CD8-positive, alpha-beta memory T cell (primary cell): ENCODE results near the gene LCN2. TPM values are rescaled to one million over a fixed set of nuclear protein-coding genes. Genes with fewer than 3 reads are reported as not detected.
"Not testable (repeated sequence)": the region's sequence is repeated elsewhere in the genome, so short reads cannot be mapped to it uniquely, and the experiment has no call there.

ENCODE experiments used
- CTCF ChIA-PET: fragments of 350-600 bp; sonication (Branson Sonifier 250); formaldehyde crosslinking; loops from one replicate; lab custom pipeline; 2021; ENCODE audit warnings: antibody characterized with exemption; lab: Charles Lee
- POLR2A ChIA-PET: fragments of 350-600 bp; sonication (Branson Sonifier 250); formaldehyde crosslinking; loops from one replicate; lab custom pipeline; 2021; ENCODE audit warnings: antibody characterized with exemption; lab: Charles Lee
- DNase-seq, 5 donors: peaks; one replicate each; pipeline versions ENCODE4 v3.0.0 to v3.0.0-alpha.2; 2020 to 2022; ENCODE audit warnings: mixed read lengths in 1 of 5
- H3K27ac ChIP-seq: one replicate; pipeline ENCODE4 v1.7.0; 2013; ENCODE audit warnings: low read depth, mild to moderate bottlenecking, low read length, moderate library complexity
- H3K27me3 ChIP-seq: 2 replicates; pipeline ENCODE4 v1.7.0; 2013; ENCODE audit warnings: low read length, mild to moderate bottlenecking; ENCODE audit not compliant: insufficient read depth, poor library complexity, severe bottlenecking
- H3K36me3 ChIP-seq: 2 replicates; pipeline ENCODE4 v1.7.0; 2013; ENCODE audit warnings: mild to moderate bottlenecking, low read length, moderate library complexity; ENCODE audit not compliant: insufficient read depth
- H3K4me1 ChIP-seq: 2 replicates; pipeline ENCODE4 v1.7.0; 2013; ENCODE audit warnings: mild to moderate bottlenecking, low read length, moderate library complexity; ENCODE audit not compliant: insufficient read depth
- H3K4me3 ChIP-seq: 2 replicates; pipeline ENCODE4 v1.7.0; 2013; ENCODE audit warnings: mild to moderate bottlenecking, low read length
- H3K9me3 ChIP-seq: 2 replicates; pipeline ENCODE4 v1.7.0; 2013; ENCODE audit warnings: mild to moderate bottlenecking, low read length
- H3K27ac Mint-ChIP-seq, 8 donors: one replicate each; pipeline ENCODE4 v1.8.0; 2020 to 2021; ENCODE audit warnings: mixed read lengths in 8 of 8, mild to moderate bottlenecking in 6 of 8, inconsistent platforms in 3 of 8, moderate library complexity in 3 of 8
- H3K27me3 Mint-ChIP-seq, 2 donors: one replicate each; pipeline ENCODE4 v1.8.0; 2020 to 2021; ENCODE audit warnings: mixed read lengths in 2 of 2, mild to moderate bottlenecking in 1 of 2, moderate library complexity in 1 of 2
- H3K36me3 Mint-ChIP-seq, 3 donors: one replicate each; pipeline ENCODE4 v1.8.0; 2020 to 2021; ENCODE audit warnings: mixed read lengths in 3 of 3, inconsistent platforms in 1 of 3, mild to moderate bottlenecking in 1 of 3
- H3K4me1 Mint-ChIP-seq, 3 donors: one replicate each; pipeline ENCODE4 v1.8.0; 2020 to 2021; ENCODE audit warnings: mixed read lengths in 3 of 3, inconsistent platforms in 1 of 3, mild to moderate bottlenecking in 1 of 3
- H3K4me3 Mint-ChIP-seq, 7 donors: one replicate each; pipeline ENCODE4 v1.8.0; 2020 to 2021; ENCODE audit warnings: mixed read lengths in 7 of 7, mild to moderate bottlenecking in 6 of 7, moderate library complexity in 4 of 7, inconsistent platforms in 2 of 7
- H3K9me3 Mint-ChIP-seq, 5 donors: one replicate each; pipeline ENCODE4 v1.8.0; 2020 to 2022; ENCODE audit warnings: mixed read lengths in 5 of 5, mild to moderate bottlenecking in 3 of 5, moderate library complexity in 2 of 5, inconsistent platforms in 1 of 5
- polyA plus RNA-seq: library from polyadenylated mRNA; unstranded; fragments of 300-500 nt; fragmentation: Illumina TruSeq; gene quantifications from one replicate; pipeline ENCODE4 v1.2.3, GENCODE V29; 2021
- total RNA-seq, 2 experiments: library from RNA; stranded (reverse); gene quantifications; one replicate each; pipeline ENCODE4 v1.2.3, GENCODE V29; 2021

Gene LCN2
- total and polyA plus RNA-seq, 3 experiments from 2014 or later, result not detected

GRCh38 chr9:128108269-128109049 is 40.8 kb upstream of the LCN2 start:
- H3K27me3 Mint-ChIP-seq, result no peaks in the 10 kb centered on the region
- ChIA-PET CTCF (interaction anchor here (1.6 to 3.8 kb wide), 2 partner anchors 9 to 17 kb away, joined by 4 to 13 read pairs; no protein-coding TSS in a partner anchor), POLR2A (no interaction called here)
- Histone ChIP-seq H3K4me1 (peaks cover 18% of the 10 kb centered on the region), H3K27ac (no peak overlapping the region), H3K9me3 (no peaks in the 10 kb centered on the region), H3K27me3 (no peaks in the 10 kb centered on the region), H3K4me3 (no peak overlapping the region), H3K36me3 (peaks cover 34% of the 10 kb centered on the region)
- no peak overlapping the region for H3K4me3 Mint-ChIP-seq
- H3K9me3 Mint-ChIP-seq, result no peaks in the 10 kb centered on the region
- H3K27ac Mint-ChIP-seq, result peak overlapping the region in 3 of 8 donors; percentile 8 to 50 (median 10)
- no peak for DNase-seq
- H3K4me1 Mint-ChIP-seq, result peaks cover 3 to 7% (median 7%) of the 10 kb centered on the region in 3 donors
- H3K36me3 Mint-ChIP-seq, result peaks cover 0 to 65% (median 5%) of the 10 kb centered on the region in 3 donors

- CTCF ChIA-PET, result interaction anchor here (1.6 to 3.8 kb wide), 2 partner anchors 9 to 18 kb away, joined by 4 to 13 read pairs; no protein-coding TSS in a partner anchor
- no peaks in the 10 kb centered on the region for H3K9me3 Mint-ChIP-seq
These were observed 40.1 kb upstream of the LCN2 start for GRCh38 chr9:128109050-128109709.

GRCh38 chr9:128111726-128112125 is 37.5 kb upstream of the LCN2 start:
- Mint-ChIP-seq H3K36me3 (peaks cover 0 to 44% (median 5%) of the 10 kb centered on the region in 3 donors), H3K27ac (peak overlapping the region in 2 of 8 donors; percentile 41 to 68)
- H3K27me3 ChIP-seq, H3K27me3 Mint-ChIP-seq, POLR2A ChIA-PET, H3K4me3 Mint-ChIP-seq, CTCF ChIA-PET, H3K4me1 ChIP-seq, H3K9me3 Mint-ChIP-seq, H3K4me3 ChIP-seq, H3K9me3 ChIP-seq, H3K27ac ChIP-seq, H3K4me1 Mint-ChIP-seq: not testable (repeated sequence)
- peak in 1 of 5 donors; percentile 35 for DNase-seq
- H3K36me3 ChIP-seq, result peaks cover 24% of the 10 kb centered on the region

More at GRCh38 chr9:128109050-128109709, 40.1 kb upstream of the LCN2 start:
- DNase-seq, result no peak
- Mint-ChIP-seq H3K36me3 (peaks cover 0 to 61% (median 6%) of the 10 kb centered on the region in 3 donors), H3K4me1 (peaks cover 0 to 6% (median 2%) of the 10 kb centered on the region in 3 donors), H3K4me3 (no peak overlapping the region), H3K27ac (peak overlapping the region in 4 of 8 donors; percentile 11 to 48 (median 28)), H3K27me3 (no peaks in the 10 kb centered on the region)
- POLR2A ChIA-PET, result no interaction called here
- no peak overlapping the region for H3K4me3 ChIP-seq
- no peaks in the 10 kb centered on the region for H3K27me3 ChIP-seq
- peaks cover 14% of the 10 kb centered on the region for H3K4me1 ChIP-seq
- H3K9me3 ChIP-seq, result no peaks in the 10 kb centered on the region
- no peak overlapping the region for H3K27ac ChIP-seq
- peaks cover 29% of the 10 kb centered on the region for H3K36me3 ChIP-seq

GRCh38 chr9:128113526-128114325 is 35.5 kb upstream of the LCN2 start:
- no peaks in the 10 kb centered on the region for H3K9me3 ChIP-seq
- H3K27me3 Mint-ChIP-seq, result no peaks in the 10 kb centered on the region
- no peaks in the 10 kb centered on the region for H3K27me3 ChIP-seq
- H3K4me1 ChIP-seq, result peaks cover 11% of the 10 kb centered on the region
- no peak overlapping the region for H3K4me3 ChIP-seq
- H3K36me3 Mint-ChIP-seq, result peaks cover 0 to 26% (median 5%) of the 10 kb centered on the region in 3 donors
- ChIA-PET POLR2A (interaction anchor here (0.6 to 1.2 kb wide), 3 partner anchors 16 to 159 kb away, joined by 3 to 4 read pairs (median 3); no protein-coding TSS in a partner anchor), CTCF (interaction anchor here (0.6 to 1.4 kb wide), 2 partner anchors 44 to 170 kb away, joined by 4 read pairs; no protein-coding TSS in a partner anchor)
- H3K4me1 Mint-ChIP-seq, result peaks cover 6 to 9% (median 9%) of the 10 kb centered on the region in 3 donors
- peaks cover 10% of the 10 kb centered on the region for H3K36me3 ChIP-seq
- H3K4me3 Mint-ChIP-seq, result no peak overlapping the region
- H3K27ac Mint-ChIP-seq, result peak overlapping the region in 1 of 8 donors; percentile 66
- no peak overlapping the region for H3K27ac ChIP-seq
- no peaks in the 10 kb centered on the region for H3K9me3 Mint-ChIP-seq
- DNase-seq, result peak in 1 of 5 donors; percentile 33

- Mint-ChIP-seq H3K4me3 (no peak overlapping the region), H3K27me3 (no peaks in the 10 kb centered on the region), H3K27ac (no peak overlapping the region), H3K4me1 (peaks cover 6 to 9% (median 8%) of the 10 kb centered on the region in 3 donors), H3K36me3 (peaks cover 0 to 20% (median 3%) of the 10 kb centered on the region in 3 donors), H3K9me3 (no peaks in the 10 kb centered on the region)
- H3K27me3 ChIP-seq, result no peaks in the 10 kb centered on the region
- H3K27ac ChIP-seq, result peak overlapping the region; percentile 38
- peaks cover 10% of the 10 kb centered on the region for H3K36me3 ChIP-seq
- H3K4me1 ChIP-seq, result peaks cover 11% of the 10 kb centered on the region
- CTCF ChIA-PET, result interaction anchor here (0.6 to 1.4 kb wide), 3 partner anchors 45 to 171 kb away, joined by 3 to 4 read pairs (median 4); no protein-coding TSS in a partner anchor
- POLR2A ChIA-PET, result interaction anchor here (1.0 kb wide), 1 partner anchor 41 kb away, joined by 3 read pairs; no protein-coding TSS in a partner anchor
- no peaks in the 10 kb centered on the region for H3K9me3 ChIP-seq
- DNase-seq, result peak in 1 of 5 donors; percentile 45
- H3K4me3 ChIP-seq, result no peak overlapping the region
These were observed 34.7 kb upstream of the LCN2 start for GRCh38 chr9:128114326-128115186.

GRCh38 chr9:128115187-128116103 is 33.8 kb upstream of the LCN2 start:
- H3K27me3 Mint-ChIP-seq, result no peaks in the 10 kb centered on the region
- Histone ChIP-seq H3K27ac (peak overlapping the region; percentile 38), H3K4me1 (peaks cover 11% of the 10 kb centered on the region), H3K4me3 (no peak overlapping the region), H3K9me3 (no peaks in the 10 kb centered on the region), H3K27me3 (no peaks in the 10 kb centered on the region), H3K36me3 (peaks cover 10% of the 10 kb centered on the region)
- H3K36me3 Mint-ChIP-seq, result peaks cover 0 to 19% (median 3%) of the 10 kb centered on the region in 3 donors
- H3K27ac Mint-ChIP-seq, result no peak overlapping the region
- POLR2A ChIA-PET, result interaction anchor here (0.5 to 1.0 kb wide), 2 partner anchors 42 to 719 kb away, joined by 3 to 4 read pairs; partner anchors contain the start of gene SLC2A8
- H3K9me3 Mint-ChIP-seq, result no peaks in the 10 kb centered on the region
- CTCF ChIA-PET, result interaction anchor here (0.7 to 3.3 kb wide), 7 partner anchors 11 to 173 kb away, joined by 3 to 31 read pairs (median 4); partner anchors contain the start of gene PTGES2
- H3K4me3 Mint-ChIP-seq, result no peak overlapping the region
- DNase-seq, result peak in 1 of 5 donors; percentile 43
- peaks cover 4 to 9% (median 6%) of the 10 kb centered on the region in 3 donors for H3K4me1 Mint-ChIP-seq
